Mesenchymal stem cell (in vitro differentiated cells and primary cell): ENCODE results near the gene XRCC3.

Experiments
- DNase-seq: peaks from one replicate; pipeline ENCODE4 v3.0.0-alpha.2; 2013
- H2AFZ ChIP-seq: one replicate; pipeline ENCODE4 v1.6.1; 2013; ENCODE audit warnings: low read depth, mild to moderate bottlenecking, control low read depth, inconsistent platforms, low read length, moderate library complexity
- H2AK5ac ChIP-seq: 2 replicates; pipeline ENCODE4 v1.6.1; 2013; ENCODE audit warnings: low read length, moderate library complexity, mild to moderate bottlenecking, inconsistent platforms; ENCODE audit not compliant: severe bottlenecking
- H2BK120ac ChIP-seq: one replicate; pipeline ENCODE4 v1.6.1; 2013; ENCODE audit warnings: low read depth, mild to moderate bottlenecking, inconsistent platforms, low read length, moderate library complexity
- H2BK12ac ChIP-seq, 2 experiments: one replicate each; pipeline ENCODE4 v1.6.1; 2013; ENCODE audit warnings: inconsistent platforms in 2 of 2, low read length in 2 of 2, mild to moderate bottlenecking in 2 of 2, moderate library complexity in 2 of 2, control low read depth in 1 of 2
- H2BK15ac ChIP-seq: one replicate; pipeline ENCODE4 v1.6.1; 2013; ENCODE audit warnings: mild to moderate bottlenecking, low read depth, inconsistent platforms; ENCODE audit not compliant: poor library complexity, severe bottlenecking
- H2BK5ac ChIP-seq: 2 replicates; pipeline ENCODE4 v1.6.1; 2013; ENCODE audit warnings: low read depth, mild to moderate bottlenecking, low read length, control low read depth, inconsistent platforms; ENCODE audit not compliant: poor library complexity, severe bottlenecking
- H3K14ac ChIP-seq, 2 experiments: one replicate each; pipeline ENCODE4 v1.6.1; 2013; ENCODE audit warnings: inconsistent platforms in 2 of 2, low read length in 2 of 2, control low read depth in 1 of 2, mild to moderate bottlenecking in 1 of 2, moderate library complexity in 1 of 2
- H3K18ac ChIP-seq, 2 experiments: one replicate each; pipeline ENCODE4 v1.6.1; 2013; ENCODE audit warnings: inconsistent platforms in 2 of 2, low read length in 2 of 2, control low read depth in 1 of 2, low read depth in 1 of 2, mild to moderate bottlenecking in 1 of 2
- H3K23ac ChIP-seq, 2 experiments: one replicate each; pipeline ENCODE4 v1.6.1; 2013; ENCODE audit warnings: inconsistent platforms in 2 of 2, low read length in 2 of 2, mild to moderate bottlenecking in 2 of 2, moderate library complexity in 2 of 2, control low read depth in 1 of 2
- H3K27ac ChIP-seq: 2 replicates; pipeline ENCODE4 v1.5.1; 2013; ENCODE audit warnings: mild to moderate bottlenecking, moderate library complexity, low read length, control low read depth, inconsistent platforms; ENCODE audit not compliant: poor library complexity, severe bottlenecking
- H3K27me3 ChIP-seq, 2 experiments: 2 replicates each; pipeline versions ENCODE4 v1.6.1 to v1.7.0; 2013; ENCODE audit warnings: low read length in 2 of 2, mild to moderate bottlenecking in 2 of 2, moderate library complexity in 2 of 2, control low read depth in 1 of 2, inconsistent platforms in 1 of 2; ENCODE audit not compliant: control insufficient read depth in 1 of 2, insufficient read depth in 1 of 2
- H3K36me3 ChIP-seq, 2 experiments: 2 replicates each; pipeline versions ENCODE4 v1.6.1 to v1.7.0; 2013; ENCODE audit warnings: low read length in 2 of 2, control low read depth in 1 of 2, inconsistent platforms in 1 of 2, low read depth in 1 of 2, mild to moderate bottlenecking in 1 of 2; ENCODE audit not compliant: insufficient read depth in 2 of 2, control insufficient read depth in 1 of 2
- H3K4ac ChIP-seq, 2 experiments: one replicate each; pipeline ENCODE4 v1.6.1; 2013; ENCODE audit warnings: inconsistent platforms in 2 of 2, low read length in 2 of 2, mild to moderate bottlenecking in 2 of 2, moderate library complexity in 2 of 2, control low read depth in 1 of 2, low read depth in 1 of 2
- H3K4me1 ChIP-seq: 2 replicates; pipeline ENCODE4 v1.6.1; 2013; ENCODE audit warnings: low read depth, low read length, control low read depth; ENCODE audit not compliant: control insufficient read depth, insufficient read depth
- H3K4me2 ChIP-seq: 2 replicates; pipeline ENCODE4 v1.6.1; 2013; ENCODE audit warnings: low read length, mild to moderate bottlenecking, inconsistent platforms; ENCODE audit not compliant: poor library complexity, severe bottlenecking
- H3K4me3 ChIP-seq, 2 experiments: 2 replicates each; pipeline versions ENCODE4 v1.5.1 to v1.7.0; 2013; ENCODE audit warnings: low read length in 2 of 2, mild to moderate bottlenecking in 2 of 2, control low read depth in 1 of 2, low read depth in 1 of 2; ENCODE audit not compliant: insufficient read depth in 1 of 2
- H3K79me1 ChIP-seq: replicated peaks from 2 replicates; pipeline ENCODE4 v1.6.1; 2013; ENCODE audit warnings: mild to moderate bottlenecking, control low read depth, low read length, inconsistent platforms; ENCODE audit not compliant: poor library complexity, severe bottlenecking
- H3K9ac ChIP-seq: 2 replicates; pipeline ENCODE4 v1.7.0; 2013; ENCODE audit warnings: mild to moderate bottlenecking, low read length, moderate library complexity
- H3K9me3 ChIP-seq: 2 replicates; pipeline ENCODE4 v1.7.0; 2013; ENCODE audit warnings: mild to moderate bottlenecking, low read length; ENCODE audit not compliant: control insufficient read depth
- H4K8ac ChIP-seq: one replicate; pipeline ENCODE4 v1.6.1; 2013; ENCODE audit warnings: inconsistent platforms, mild to moderate bottlenecking, low read length, moderate library complexity
- H4K91ac ChIP-seq: one replicate; pipeline ENCODE4 v1.6.1; 2013; ENCODE audit warnings: mild to moderate bottlenecking, low read length, inconsistent platforms
- WGBS: methylation state at CpG from one replicate; pipeline ENCODE4 v1.1.7; 2013; ENCODE audit warnings: mixed read lengths; 5-methylcytosine and 5-hydroxymethylcytosine counted together

Gene XRCC3

GRCh38 chr14:103713304-103714062, 1.8 kb downstream of the XRCC3 start:
- no peak overlapping the region for H3K4me2 ChIP-seq
- H3K14ac ChIP-seq = no peak overlapping the region

GRCh38 chr14:103712633-103713247, 2.5 kb downstream of the XRCC3 start:
- Histone ChIP-seq H2BK120ac (no peak overlapping the region), H4K91ac (peak overlapping the region; percentile 18), H3K18ac (no peak overlapping the region), H3K36me3 (peaks cover 28 to 35% of the 10 kb centered on the region in 2 experiments), H3K4me1 (peaks cover 22% of the 10 kb centered on the region), H4K8ac (peak overlapping the region; percentile 48), H3K23ac (no peak overlapping the region), H2BK5ac (no peak overlapping the region), H2AFZ (no peak overlapping the region), H3K27ac (no peak overlapping the region), H3K4me3 (no peak overlapping the region), H3K27me3 (no peaks in the 10 kb centered on the region), H3K9ac (no peak overlapping the region), H3K14ac (no peak overlapping the region), H3K9me3 (no peaks in the 10 kb centered on the region), H2BK15ac (no peak overlapping the region), H3K4ac (no peak overlapping the region), H3K79me1 (peaks cover 33% of the 10 kb centered on the region), H3K4me2 (no peak overlapping the region), H2BK12ac (no peak overlapping the region), H2AK5ac (no peak overlapping the region)
- 89% methylated on average over 24 of the region's 24 CpGs for WGBS
- DNase-seq = no peak

More at GRCh38 chr14:103713304-103714062, 1.8 kb downstream of the XRCC3 start:
- Histone ChIP-seq H3K9ac (peak overlapping the region; percentile 74), H4K8ac (no peak overlapping the region), H3K27me3 (no peaks in the 10 kb centered on the region), H3K36me3 (peaks cover 23 to 35% of the 10 kb centered on the region in 2 experiments), H2AFZ (no peak overlapping the region), H2BK12ac (no peak overlapping the region), H3K18ac (no peak overlapping the region), H3K4me1 (peaks cover 27% of the 10 kb centered on the region), H2BK15ac (no peak overlapping the region), H3K4ac (no peak overlapping the region), H2BK120ac (no peak overlapping the region), H3K9me3 (no peaks in the 10 kb centered on the region), H3K23ac (no peak overlapping the region), H3K4me3 (no peak overlapping the region), H3K27ac (no peak overlapping the region), H3K79me1 (peaks cover 35% of the 10 kb centered on the region), H2AK5ac (no peak overlapping the region), H2BK5ac (no peak overlapping the region), H4K91ac (no peak overlapping the region)
- no peak for DNase-seq
- 91% methylated on average over 18 of the region's 18 CpGs for WGBS

GRCh38 chr14:103711516-103712431, 3.5 kb downstream of the XRCC3 start:
- H3K9ac ChIP-seq = peak overlapping the region; percentile 43
- H3K14ac ChIP-seq = no peak overlapping the region
- no peaks in the 10 kb centered on the region for H3K27me3 ChIP-seq
- H2BK15ac ChIP-seq = no peak overlapping the region
- no peak overlapping the region for H3K27ac ChIP-seq
- no peak overlapping the region for H2BK5ac ChIP-seq
- H4K91ac ChIP-seq = no peak overlapping the region
- H2AK5ac ChIP-seq = no peak overlapping the region
- no peak overlapping the region for H3K4ac ChIP-seq
- H2AFZ ChIP-seq = no peak overlapping the region
- no peak overlapping the region for H3K4me2 ChIP-seq
- no peak overlapping the region for H3K18ac ChIP-seq
- H3K9me3 ChIP-seq = no peaks in the 10 kb centered on the region
- no peak for DNase-seq
- no peak overlapping the region for H2BK120ac ChIP-seq
- 91% methylated on average over 27 of the region's 27 CpGs for WGBS
- no peak overlapping the region for H3K4me3 ChIP-seq
- H3K36me3 ChIP-seq = peaks cover 30 to 44% of the 10 kb centered on the region in 2 experiments
- no peak overlapping the region for H4K8ac ChIP-seq
- H3K79me1 ChIP-seq = peaks cover 34% of the 10 kb centered on the region
- no peak overlapping the region for H2BK12ac ChIP-seq
- H3K4me1 ChIP-seq = peaks cover 20% of the 10 kb centered on the region
- no peak overlapping the region for H3K23ac ChIP-seq
